22Rv1 (cell line): ENCODE measurements around the gene PMPCA.

Experiments used
- CTCF ChIP-seq: fragments of 450-650 bp; IDR thresholded peaks from 2 replicates; pipeline ENCODE4 v1.5.1; 2017; ENCODE audit warnings: mild to moderate bottlenecking
- ZFX ChIP-seq: fragments of 450-650 bp; IDR thresholded peaks from 2 replicates; pipeline ENCODE4 v1.6.1; 2017; ENCODE audit warnings: antibody characterized with exemption, borderline replicate concordance

DNA sequence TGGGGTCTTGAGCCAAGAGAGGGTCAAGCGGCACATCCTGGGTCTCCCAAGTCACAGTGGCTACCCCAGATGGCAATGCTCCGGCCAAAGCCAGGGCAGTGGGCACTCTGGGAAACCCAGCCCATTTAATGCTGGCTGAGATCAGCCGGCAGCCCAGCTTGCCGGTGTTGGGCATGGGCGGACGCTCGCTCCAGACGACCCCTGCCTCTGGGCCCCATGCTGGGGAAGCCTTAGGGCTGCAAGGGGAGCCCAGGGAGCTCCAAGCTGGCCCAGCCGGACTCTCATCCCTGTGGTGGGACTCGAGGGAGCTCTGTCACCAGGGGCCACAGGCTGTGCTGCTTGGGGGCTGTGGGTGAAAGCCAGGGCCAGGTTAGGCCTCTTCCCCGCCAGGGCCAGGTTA lies 31.1 kb upstream of the PMPCA start:
- TF ChIP-seq CTCF: no peak
- TF ChIP-seq ZFX: no peak
